ENCODE data around the gene XRCC1.
A peak's percentile ranks its signal among the peaks of the same experiment; 100 is the strongest.

Gene XRCC1

GRCh38 chr19:43511324-43511723, 64.0 kb downstream of the XRCC1 start:
- DNase-seq = no peak

- DNase-seq = no peak
Measured at GRCh38 chr19:43510713-43511112, 64.6 kb downstream of the XRCC1 start.

GRCh38 chr19:43507880-43508279, 67.4 kb downstream of the XRCC1 start:
- no peak for DNase-seq

GRCh38 chr19:43506629-43507028, 68.7 kb downstream of the XRCC1 start:
- DNase-seq = no peak

- no peak for DNase-seq
Measured at GRCh38 chr19:43505941-43506340, 69.4 kb downstream of the XRCC1 start.

- DNase-seq = no peak
Measured at GRCh38 chr19:43505186-43505456, 70.2 kb downstream of the XRCC1 start.

GRCh38 chr19:43504426-43505185, 70.7 kb downstream of the XRCC1 start, which contains the start of gene PHLDB3:
TSS of gene PHLDB3 (minus strand) at chr19:43504746. CDS start at chr19:43504118, 628 bp downstream.
- no peak for DNase-seq

GRCh38 chr19:43503501-43504425, 71.6 kb downstream of the XRCC1 start:
- peak; percentile 77 for DNase-seq

- no peak for DNase-seq
Measured at GRCh38 chr19:43502419-43502976, 72.8 kb downstream of the XRCC1 start.

GRCh38 chr19:43501661-43502418, 73.5 kb downstream of the XRCC1 start:
- no peak for DNase-seq

GRCh38 chr19:43499042-43499441, 76.3 kb downstream of the XRCC1 start:
- no peak for DNase-seq

- DNase-seq = no peak
Measured at GRCh38 chr19:43498233-43498842, 77.0 kb downstream of the XRCC1 start.

GRCh38 chr19:43496960-43497359, 78.4 kb downstream of the XRCC1 start:
- DNase-seq = no peak

- DNase-seq = no peak
Measured at GRCh38 chr19:43495082-43495481, 80.2 kb downstream of the XRCC1 start.

Measured in 8988T (cell line).